ENCODE results near the gene PLCH2. TPM values are rescaled to one million over a fixed set of nuclear protein-coding genes. Genes with fewer than 3 reads are reported as not detected.
"Not testable (repeated sequence)": the region's sequence is repeated elsewhere in the genome, so short reads cannot be mapped to it uniquely, and the experiment has no call there.

The PLCH2 gene
- total RNA-seq, 2 donors from 2014 or later: 6.9 to 7.1 TPM

GRCh38 chr1:2449636-2450454 is 26.2 kb upstream of the PLCH2 start:
- ATAC-seq (no peak), DNase-seq (ENCODE audit: low spot score in 2 of 2) (no peak)
- H3K27ac Mint-ChIP-seq: no peak overlapping the region
- no peaks in the 10 kb centered on the region for H3K9me3 Mint-ChIP-seq
- H3K36me3 Mint-ChIP-seq: no peaks in the 10 kb centered on the region

GRCh38 chr1:2451741-2452140 is 24.3 kb upstream of the PLCH2 start:
- no peaks in the 10 kb centered on the region for H3K9me3 Mint-ChIP-seq
- ATAC-seq: no peak

GRCh38 chr1:2452201-2452931 is 23.7 kb upstream of the PLCH2 start:
- H3K36me3 Mint-ChIP-seq: no peaks in the 10 kb centered on the region
- ATAC-seq (no peak), DNase-seq (ENCODE audit: low spot score in 2 of 2) (no peak)
- H3K9me3 Mint-ChIP-seq: no peaks in the 10 kb centered on the region
- H3K27ac Mint-ChIP-seq: no peak overlapping the region

More at GRCh38 chr1:2451741-2452140, 24.3 kb upstream of the PLCH2 start:
- Mint-ChIP-seq H3K27ac (no peak overlapping the region), H3K36me3 (no peaks in the 10 kb centered on the region)
- DNase-seq (ENCODE audit: low spot score in 2 of 2): no peak

GRCh38 chr1:2452932-2453315 is 23.2 kb upstream of the PLCH2 start:
- H3K27ac Mint-ChIP-seq: no peak overlapping the region
- H3K9me3 Mint-ChIP-seq: no peaks in the 10 kb centered on the region
- ATAC-seq (no peak), DNase-seq (ENCODE audit: low spot score in 2 of 2) (no peak)
- H3K36me3 Mint-ChIP-seq: no peaks in the 10 kb centered on the region

- DNase-seq (ENCODE audit: low spot score in 2 of 2): no peak
- H3K27ac Mint-ChIP-seq: no peak overlapping the region
- no peak for ATAC-seq
- no peaks in the 10 kb centered on the region for H3K9me3 Mint-ChIP-seq
- H3K36me3 Mint-ChIP-seq: no peaks in the 10 kb centered on the region
Observed at GRCh38 chr1:2454227-2454626, 21.9 kb upstream of the PLCH2 start.

GRCh38 chr1:2455757-2456156 is 20.3 kb upstream of the PLCH2 start:
- H3K27ac Mint-ChIP-seq: no peak overlapping the region
- ATAC-seq (no peak), DNase-seq (ENCODE audit: low spot score in 2 of 2) (no peak)
- no peaks in the 10 kb centered on the region for H3K9me3 Mint-ChIP-seq
- H3K36me3 Mint-ChIP-seq: no peaks in the 10 kb centered on the region

GRCh38 chr1:2457444-2457843 is 18.6 kb upstream of the PLCH2 start:
- peak overlapping the region in 1 of 2 donors; percentile 50 for H3K27ac Mint-ChIP-seq

GRCh38 chr1:2458687-2459086 is 17.4 kb upstream of the PLCH2 start:
- H3K9me3 Mint-ChIP-seq: no peaks in the 10 kb centered on the region
- H3K36me3 Mint-ChIP-seq: no peaks in the 10 kb centered on the region
- DNase-seq (ENCODE audit: low spot score in 2 of 2) (no peak), ATAC-seq (no peak)
- H3K27ac Mint-ChIP-seq: no peak overlapping the region

More at GRCh38 chr1:2457444-2457843, 18.6 kb upstream of the PLCH2 start:
- DNase-seq (ENCODE audit: low spot score in 2 of 2): no peak
- no peak for ATAC-seq
- no peaks in the 10 kb centered on the region for H3K9me3 Mint-ChIP-seq
- no peaks in the 10 kb centered on the region for H3K36me3 Mint-ChIP-seq

GRCh38 chr1:2459102-2459753 is 16.9 kb upstream of the PLCH2 start:
- not testable (repeated sequence) for ATAC-seq, H3K9me3 Mint-ChIP-seq
- peak overlapping the region in 1 of 2 donors; percentile 60 for H3K27ac Mint-ChIP-seq

GRCh38 chr1:2459757-2460156 is 16.3 kb upstream of the PLCH2 start:
- Mint-ChIP-seq H3K36me3 (no peaks in the 10 kb centered on the region), H3K27ac (peak overlapping the region in 1 of 2 donors; percentile 60), H3K9me3 (no peaks in the 10 kb centered on the region)
- no peak for DNase-seq (ENCODE audit: low spot score in 2 of 2)
- ATAC-seq: no peak

More at GRCh38 chr1:2459102-2459753, 16.9 kb upstream of the PLCH2 start:
- DNase-seq (ENCODE audit: low spot score in 2 of 2); H3K36me3 Mint-ChIP-seq: not testable (repeated sequence)

- DNase-seq (ENCODE audit: low spot score in 2 of 2) (no peak), ATAC-seq (no peak)
- H3K36me3 Mint-ChIP-seq: no peaks in the 10 kb centered on the region
- peak overlapping the region in 1 of 2 donors; percentile 60 for H3K27ac Mint-ChIP-seq
- H3K9me3 Mint-ChIP-seq: no peaks in the 10 kb centered on the region
Observed at GRCh38 chr1:2460203-2460602, 15.9 kb upstream of the PLCH2 start.

GRCh38 chr1:2460996-2461751 is 14.9 kb upstream of the PLCH2 start:
- Mint-ChIP-seq H3K36me3 (no peaks in the 10 kb centered on the region), H3K9me3 (no peaks in the 10 kb centered on the region), H3K27ac (no peak overlapping the region)
- ATAC-seq (no peak), DNase-seq (ENCODE audit: low spot score in 2 of 2) (no peak)

- DNase-seq (ENCODE audit: low spot score in 2 of 2) (no peak), ATAC-seq (no peak)
- Mint-ChIP-seq H3K36me3 (no peaks in the 10 kb centered on the region), H3K9me3 (no peaks in the 10 kb centered on the region), H3K27ac (no peak overlapping the region)
Observed at GRCh38 chr1:2462819-2463218, 13.3 kb upstream of the PLCH2 start.

- Mint-ChIP-seq H3K9me3 (no peaks in the 10 kb centered on the region), H3K36me3 (no peaks in the 10 kb centered on the region), H3K27ac (no peak overlapping the region)
- DNase-seq (ENCODE audit: low spot score in 2 of 2) (no peak), ATAC-seq (no peak)
Observed at GRCh38 chr1:2463396-2463795, 12.7 kb upstream of the PLCH2 start.

GRCh38 chr1:2465371-2466269 is 10.5 kb upstream of the PLCH2 start:
- no peak overlapping the region for H3K27ac Mint-ChIP-seq
- DNase-seq (ENCODE audit: low spot score in 2 of 2): no peak
- no peak for ATAC-seq
- no peaks in the 10 kb centered on the region for H3K36me3 Mint-ChIP-seq
- H3K9me3 Mint-ChIP-seq: no peaks in the 10 kb centered on the region

GRCh38 chr1:2466270-2466665 is 9.8 kb upstream of the PLCH2 start:
- no peak for DNase-seq (ENCODE audit: low spot score in 2 of 2)
- ATAC-seq: no peak
- Mint-ChIP-seq H3K36me3 (no peaks in the 10 kb centered on the region), H3K9me3 (no peaks in the 10 kb centered on the region), H3K27ac (no peak overlapping the region)
